Stimulated activated CD4-positive, alpha-beta T cell treated with anti-CD3 and anti-CD28 coated beads, Interleukin-1b, Interleukin-23, amount 100 ng/mL, for 1 hour (primary cell): ENCODE measurements around the gene SMG9.
"Not testable (repeated sequence)": the region's sequence is repeated elsewhere in the genome, so short reads cannot be mapped to it uniquely, and the experiment has no call there.

Experiments
- DNase-seq, 2 donors: peaks; one replicate each; pipeline ENCODE4 v3.0.0-alpha.2; 2020; ENCODE audit warnings: low read depth in 2 of 2

The SMG9 gene

GRCh38 chr19:43780706-43781525 is 26.2 kb upstream of the SMG9 start, which contains the start of gene KCNN4:
TSS of gene KCNN4 (minus strand) at chr19:43780973. CDS start at chr19:43780861, 112 bp downstream.
- DNase-seq = peak in 1 of 2 donors; percentile 48

GRCh38 chr19:43779820-43780219 is 25.1 kb upstream of the SMG9 start:
- DNase-seq = no peak

- DNase-seq = no peak
These were observed 24.5 kb upstream of the SMG9 start for GRCh38 chr19:43779147-43779819.

- no peak for DNase-seq
These were observed 23.9 kb upstream of the SMG9 start for GRCh38 chr19:43778651-43779050.

GRCh38 chr19:43777163-43777695 is 22.5 kb upstream of the SMG9 start:
- DNase-seq = no peak

- DNase-seq = peak in 1 of 2 donors; percentile 45
These were observed 21.5 kb upstream of the SMG9 start for GRCh38 chr19:43776286-43776685.

GRCh38 chr19:43775299-43775890 is 20.6 kb upstream of the SMG9 start:
- no peak for DNase-seq

GRCh38 chr19:43774940-43775258 is 20.1 kb upstream of the SMG9 start:
- not testable (repeated sequence) for DNase-seq

GRCh38 chr19:43774103-43774939 is 19.6 kb upstream of the SMG9 start:
- no peak for DNase-seq

- DNase-seq = no peak
These were observed 19.0 kb upstream of the SMG9 start for GRCh38 chr19:43773725-43774102.

GRCh38 chr19:43769256-43769655 is 14.5 kb upstream of the SMG9 start:
- DNase-seq = no peak

- no peak for DNase-seq
These were observed 13.7 kb upstream of the SMG9 start for GRCh38 chr19:43768273-43769050.

- no peak for DNase-seq
These were observed 13.1 kb upstream of the SMG9 start for GRCh38 chr19:43767818-43768217.

GRCh38 chr19:43767316-43767715 is 12.6 kb upstream of the SMG9 start:
- no peak for DNase-seq

- DNase-seq = no peak
These were observed 11.9 kb upstream of the SMG9 start for GRCh38 chr19:43766755-43767043.

GRCh38 chr19:43765109-43765876 is 10.5 kb upstream of the SMG9 start:
- peak in 1 of 2 donors; percentile 57 for DNase-seq

GRCh38 chr19:43764684-43765083 is 9.9 kb upstream of the SMG9 start:
- not testable (repeated sequence) for DNase-seq

- no peak for DNase-seq
These were observed 8.7 kb upstream of the SMG9 start for GRCh38 chr19:43763473-43763939.

- no peak for DNase-seq
These were observed 8.1 kb upstream of the SMG9 start for GRCh38 chr19:43762814-43763213.

GRCh38 chr19:43760941-43761340 is 6.2 kb upstream of the SMG9 start:
- DNase-seq = no peak
